DND-41 (cell line): ENCODE results near the gene JAKMIP2.

Source experiments
- ATAC-seq: fragments of 200-7000 bp; cut with Tn5 transposase; 3 replicates; pipeline ENCODE4 v1.9.1; 2021; ENCODE audit warnings: low read depth; ENCODE audit not compliant: insufficient read depth
- DNase-seq: peaks from one replicate; pipeline ENCODE4 v3.0.0-alpha.2; 2020
- H2AFZ ChIP-seq: 2 replicates; pipeline ENCODE4 v1.6.0; 2012; ENCODE audit warnings: low read depth, low read length
- H3K27ac ChIP-seq: 2 replicates; pipeline ENCODE4 v1.5.1; 2012; ENCODE audit warnings: low read length, inconsistent platforms
- H3K27me3 ChIP-seq: fragments of 200-600 bp; sonication (generic); 2 replicates; pipeline ENCODE4 v1.6.0; 2012; ENCODE audit warnings: low read length, mild to moderate bottlenecking, inconsistent platforms; ENCODE audit not compliant: insufficient read depth, poor library complexity
- H3K36me3 ChIP-seq: 2 replicates; pipeline ENCODE4 v1.5.1; 2012; ENCODE audit warnings: low read length, inconsistent platforms; ENCODE audit not compliant: insufficient read depth
- H3K4me1 ChIP-seq: 2 replicates; pipeline ENCODE4 v1.5.1; 2012; ENCODE audit warnings: mild to moderate bottlenecking, low read length; ENCODE audit not compliant: insufficient read depth
- H3K4me2 ChIP-seq: 2 replicates; pipeline ENCODE4 v1.6.0; 2012; ENCODE audit warnings: mild to moderate bottlenecking, moderate library complexity, low read length, inconsistent platforms; ENCODE audit not compliant: insufficient read depth
- H3K4me3 ChIP-seq, 2 experiments: fragments of 200-600 bp in 1 of 2; shearing (Covaris generic) in 1 of 2; 2 replicates each; pipeline ENCODE4 v1.5.1; 2012 to 2016; ENCODE audit warnings: inconsistent platforms in 2 of 2, low read length in 2 of 2, mild to moderate bottlenecking in 2 of 2, low read depth in 1 of 2, moderate library complexity in 1 of 2
- H3K79me2 ChIP-seq: 2 replicates; pipeline ENCODE4 v1.6.0; 2012; ENCODE audit warnings: low read length, inconsistent platforms; ENCODE audit not compliant: insufficient read depth
- H3K9ac ChIP-seq: 2 replicates; pipeline ENCODE4 v1.6.0; 2012; ENCODE audit warnings: low read depth, mild to moderate bottlenecking, inconsistent platforms, low read length, moderate library complexity
- H3K9me3 ChIP-seq: 2 replicates; pipeline ENCODE4 v1.5.1; 2012; ENCODE audit warnings: low read length, moderate library complexity, mild to moderate bottlenecking, inconsistent platforms; ENCODE audit not compliant: insufficient read depth, severe bottlenecking
- H4K20me1 ChIP-seq: 2 replicates; pipeline ENCODE4 v1.6.0; 2012; ENCODE audit warnings: low read length; ENCODE audit not compliant: insufficient read depth
- CTCF ChIP-seq: IDR thresholded peaks from 2 replicates; pipeline ENCODE4 v1.5.1; 2012; ENCODE audit warnings: borderline replicate concordance, low read length, moderate library complexity, mild to moderate bottlenecking; ENCODE audit not compliant: poor library complexity, severe bottlenecking; ENCODE audit errors: extremely low read depth
- EZH2 ChIP-seq: IDR thresholded peaks from 3 replicates; pipeline ENCODE4 v1.6.1; 2012; ENCODE audit warnings: borderline replicate concordance, low read depth, mild to moderate bottlenecking, moderate library complexity, low read length, inconsistent platforms; ENCODE audit not compliant: severe bottlenecking

Gene JAKMIP2

GRCh38 chr5:147658293-147658932, 124.1 kb downstream of the JAKMIP2 start:
- ATAC-seq (no peak), DNase-seq (no peak)
- Histone ChIP-seq H4K20me1 (no peaks in the 10 kb centered on the region), H3K9ac (no peak overlapping the region), H3K4me1 (no peaks in the 10 kb centered on the region), H3K36me3 (no peaks in the 10 kb centered on the region), H2AFZ (no peak overlapping the region), H3K27ac (no peak overlapping the region), H3K9me3 (no peaks in the 10 kb centered on the region), H3K79me2 (no peaks in the 10 kb centered on the region), H3K4me2 (no peak overlapping the region), H3K27me3 (no peaks in the 10 kb centered on the region), H3K4me3 (no peak overlapping the region)
- no peak for TF ChIP-seq CTCF
- TF ChIP-seq EZH2 = no peak

GRCh38 chr5:147648597-147648996, 133.9 kb downstream of the JAKMIP2 start:
- H3K27me3 ChIP-seq = no peaks in the 10 kb centered on the region

GRCh38 chr5:147645197-147645596, 137.3 kb downstream of the JAKMIP2 start:
- Histone ChIP-seq H3K9ac (no peak overlapping the region), H3K4me2 (no peak overlapping the region), H3K9me3 (no peaks in the 10 kb centered on the region), H3K4me1 (no peaks in the 10 kb centered on the region), H2AFZ (no peak overlapping the region), H3K27me3 (peaks cover 4% of the 10 kb centered on the region), H3K27ac (no peak overlapping the region), H4K20me1 (no peaks in the 10 kb centered on the region), H3K4me3 (no peak overlapping the region), H3K79me2 (no peaks in the 10 kb centered on the region), H3K36me3 (no peaks in the 10 kb centered on the region)
- ATAC-seq (no peak), DNase-seq (no peak)
- TF ChIP-seq CTCF (no peak), EZH2 (no peak)

More at GRCh38 chr5:147648597-147648996, 133.9 kb downstream of the JAKMIP2 start:
- no peaks in the 10 kb centered on the region for H4K20me1 ChIP-seq
- H3K9ac ChIP-seq = no peak overlapping the region
- H3K4me2 ChIP-seq = no peak overlapping the region
- no peak for ATAC-seq
- H3K36me3 ChIP-seq = no peaks in the 10 kb centered on the region
- no peaks in the 10 kb centered on the region for H3K9me3 ChIP-seq
- H3K4me1 ChIP-seq = no peaks in the 10 kb centered on the region
- no peak overlapping the region for H3K4me3 ChIP-seq
- no peak overlapping the region for H2AFZ ChIP-seq
- DNase-seq = no peak
- H3K27ac ChIP-seq = no peak overlapping the region
- TF ChIP-seq CTCF = no peak
- no peaks in the 10 kb centered on the region for H3K79me2 ChIP-seq
